H9 (cell line): Measurements from ENCODE around the gene NOS1AP. TPM values are rescaled to one million over a fixed set of nuclear protein-coding genes. Genes with fewer than 3 reads are reported as not detected.

Experiments
- DNase-seq: peaks from one replicate; pipeline ENCODE4 v3.0.0-alpha.2; 2017
- H2AFZ ChIP-seq: one replicate; pipeline ENCODE4 v1.6.1; 2013; ENCODE audit warnings: mild to moderate bottlenecking, low read length, control low read depth, moderate library complexity
- H2AK5ac ChIP-seq: 2 replicates; pipeline ENCODE4 v1.6.1; 2013; ENCODE audit warnings: low read length, control low read depth, mixed read lengths; ENCODE audit not compliant: insufficient read length
- H2BK120ac ChIP-seq: one replicate; pipeline ENCODE4 v1.6.1; 2013; ENCODE audit warnings: low read depth, mild to moderate bottlenecking, low read length, control low read depth, inconsistent platforms; ENCODE audit not compliant: poor library complexity, severe bottlenecking
- H2BK12ac ChIP-seq: 2 replicates; pipeline ENCODE4 v1.6.1; 2013; ENCODE audit warnings: low read length, control low read depth, mixed read lengths, low read depth; ENCODE audit not compliant: insufficient read length
- H2BK15ac ChIP-seq: 2 replicates; pipeline ENCODE4 v1.6.1; 2013; ENCODE audit warnings: low read depth, low read length, control low read depth
- H2BK20ac ChIP-seq: one replicate; pipeline ENCODE4 v1.6.1; 2013; ENCODE audit warnings: low read depth, mild to moderate bottlenecking, low read length, control low read depth, inconsistent platforms; ENCODE audit not compliant: poor library complexity, severe bottlenecking
- H2BK5ac ChIP-seq: 2 replicates; pipeline ENCODE4 v1.6.1; 2013; ENCODE audit warnings: low read length, control low read depth, mixed read lengths; ENCODE audit not compliant: insufficient read length
- H3K14ac ChIP-seq: 2 replicates; pipeline ENCODE4 v1.6.1; 2013; ENCODE audit warnings: low read length, control low read depth; ENCODE audit not compliant: insufficient read depth
- H3K18ac ChIP-seq: 2 replicates; pipeline ENCODE4 v1.6.1; 2013; ENCODE audit warnings: low read depth, mild to moderate bottlenecking, mixed read lengths, low read length, control low read depth; ENCODE audit not compliant: insufficient read length
- H3K23ac ChIP-seq: 2 replicates; pipeline ENCODE4 v1.6.1; 2013; ENCODE audit warnings: low read length, control low read depth, mixed read lengths, low read depth; ENCODE audit not compliant: insufficient read length
- H3K23me2 ChIP-seq: 2 replicates; pipeline ENCODE4 v1.6.1; 2013; ENCODE audit warnings: low read depth, mild to moderate bottlenecking, mixed read lengths, low read length, control low read depth; ENCODE audit not compliant: insufficient read length, poor library complexity, severe bottlenecking
- H3K27ac ChIP-seq: 2 replicates; pipeline ENCODE4 v1.5.1; 2013; ENCODE audit warnings: low read length, control low read depth, mixed read lengths, low read depth; ENCODE audit not compliant: insufficient read length
- H3K27me3 ChIP-seq: 2 replicates; pipeline ENCODE4 v1.6.1; 2013; ENCODE audit warnings: low read length, control low read depth, inconsistent platforms; ENCODE audit not compliant: insufficient read depth
- H3K4ac ChIP-seq: 2 replicates; pipeline ENCODE4 v1.6.1; 2013; ENCODE audit warnings: low read depth, mild to moderate bottlenecking, control low read depth, inconsistent platforms, low read length, moderate library complexity
- H3K4me1 ChIP-seq: 2 replicates; pipeline ENCODE4 v1.6.1; 2013; ENCODE audit warnings: low read length, control low read depth, inconsistent platforms; ENCODE audit not compliant: insufficient read depth
- H3K4me2 ChIP-seq: 2 replicates; pipeline ENCODE4 v1.6.1; 2013; ENCODE audit warnings: low read length, control low read depth, mixed read lengths; ENCODE audit not compliant: insufficient read length, insufficient read depth
- H3K56ac ChIP-seq: 2 replicates; pipeline ENCODE4 v1.6.1; 2013; ENCODE audit warnings: low read depth, mild to moderate bottlenecking, mixed read lengths, low read length, control low read depth; ENCODE audit not compliant: insufficient read length
- H3K79me1 ChIP-seq: 2 replicates; pipeline ENCODE4 v1.6.1; 2013; ENCODE audit warnings: low read depth, mild to moderate bottlenecking, moderate library complexity, low read length, control low read depth, inconsistent platforms; ENCODE audit not compliant: insufficient read depth, poor library complexity, severe bottlenecking
- H3K79me2 ChIP-seq: 2 replicates; pipeline ENCODE4 v1.6.1; 2013; ENCODE audit warnings: low read length, control low read depth, inconsistent platforms; ENCODE audit not compliant: insufficient read depth
- H3K9ac ChIP-seq: 2 replicates; pipeline ENCODE4 v1.6.1; 2013; ENCODE audit warnings: low read length, control low read depth, mixed read lengths; ENCODE audit not compliant: insufficient read length; ENCODE audit errors: extremely low read depth
- H3K9me3 ChIP-seq: one replicate; pipeline ENCODE4 v1.6.1; 2013; ENCODE audit warnings: low read depth, low read length, inconsistent platforms; ENCODE audit not compliant: control insufficient read depth
- H3T11ph ChIP-seq: one replicate; pipeline ENCODE4 v1.6.1; 2013; ENCODE audit warnings: mild to moderate bottlenecking, low read length, control low read depth, inconsistent platforms
- H4K20me1 ChIP-seq: one replicate; pipeline ENCODE4 v1.6.1; 2013; ENCODE audit not compliant: control insufficient read depth, insufficient read length, insufficient read depth
- H4K5ac ChIP-seq: 2 replicates; pipeline ENCODE4 v1.6.1; 2013; ENCODE audit warnings: low read depth, mild to moderate bottlenecking, mixed read lengths, low read length, control low read depth; ENCODE audit not compliant: insufficient read length
- H4K8ac ChIP-seq: replicated peaks from 2 replicates; pipeline ENCODE4 v1.6.1; 2013; ENCODE audit warnings: low read length, control low read depth, mixed read lengths, low read depth; ENCODE audit not compliant: insufficient read length
- H4K91ac ChIP-seq: 2 replicates; pipeline ENCODE4 v1.6.1; 2013; ENCODE audit warnings: low read depth, mild to moderate bottlenecking, moderate library complexity, mixed read lengths, low read length, control low read depth; ENCODE audit not compliant: insufficient read length
- H3K27ac Mint-ChIP-seq, 3 experiments: 2 replicates in 2 of 3; 3 replicates in 1 of 3; pipeline ENCODE4 v1.8.0; 2020 to 2021; ENCODE audit warnings: mixed read lengths in 3 of 3, mild to moderate bottlenecking in 1 of 3, moderate library complexity in 1 of 3
- H3K27me3 Mint-ChIP-seq: 2 replicates; pipeline ENCODE4 v1.8.0; 2021; ENCODE audit warnings: low read depth, mild to moderate bottlenecking, moderate library complexity, mixed read lengths
- H3K36me3 Mint-ChIP-seq, 3 experiments: 2 replicates in 2 of 3; 3 replicates in 1 of 3; pipeline ENCODE4 v1.8.0; 2020 to 2021; ENCODE audit warnings: low read depth in 3 of 3, mixed read lengths in 3 of 3; ENCODE audit not compliant: insufficient read depth in 1 of 3
- H3K4me1 Mint-ChIP-seq, 2 experiments: 2 replicates each; pipeline ENCODE4 v1.8.0; 2020; ENCODE audit warnings: mixed read lengths in 2 of 2
- H3K4me3 Mint-ChIP-seq, 2 experiments: 2 replicates in 1 of 2; 3 replicates in 1 of 2; pipeline ENCODE4 v1.8.0; 2020 to 2021; ENCODE audit warnings: mild to moderate bottlenecking in 2 of 2, mixed read lengths in 2 of 2, moderate library complexity in 1 of 2
- H3K9me3 Mint-ChIP-seq, 2 experiments: 2 replicates in 1 of 2; 3 replicates in 1 of 2; pipeline ENCODE4 v1.8.0; 2020; ENCODE audit warnings: mild to moderate bottlenecking in 2 of 2, mixed read lengths in 2 of 2, moderate library complexity in 1 of 2
- WGBS: extraction: QIAGEN DNeasy Blood & Tissue Kit; methylation state at CpG from one replicate; pipeline ENCODE4 v1.1.7; 2013; ENCODE audit warnings: missing lambda C conversion rate, low lambda C conversion rate, mixed read lengths; ENCODE audit not compliant: insufficient read length; ENCODE audit errors: extremely low coverage; 5-methylcytosine and 5-hydroxymethylcytosine counted together
- total RNA-seq: library from RNA; stranded (reverse); gene quantifications from 2 replicates; pipeline ENCODE4 v1.2.1, GENCODE V29; 2021
- TF ChIP-seq, protein P1 (sequence below): fragments of 200-600 bp; sonication (generic); conservative IDR thresholded peaks from 3 replicates; pipeline ENCODE4 v1.8.0; 2021; ENCODE audit warnings: antibody characterized with exemption, mild to moderate bottlenecking

NOS1AP gene
- total RNA-seq, 1 experiment from 2014 or later: 8.4 TPM

DNA sequence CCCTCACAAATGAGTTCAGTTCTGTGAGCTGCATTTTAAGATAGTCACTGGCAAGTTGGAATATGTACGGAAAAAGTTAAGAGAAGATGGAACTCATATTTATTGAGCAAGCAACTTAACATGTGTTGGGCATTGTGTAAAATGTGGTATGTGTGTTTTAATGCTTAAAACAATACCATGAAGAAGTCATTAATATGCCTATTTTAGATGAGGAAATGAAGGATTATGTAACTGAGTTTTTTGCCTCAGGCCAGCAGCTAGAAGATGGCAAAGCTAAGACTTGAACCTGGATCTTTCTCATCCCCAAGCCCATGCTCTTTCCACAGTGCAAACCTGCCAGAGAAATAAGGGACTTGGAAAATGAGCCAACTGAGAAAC, 258.3 kb downstream of the NOS1AP start:
- Histone ChIP-seq H3K79me1 (no peaks in the 10 kb centered on the region), H2BK20ac (no peak overlapping the region), H3K23me2 (no peaks in the 10 kb centered on the region), H4K8ac (no peak overlapping the region), H3K4me2 (no peak overlapping the region), H3K27ac (no peak overlapping the region), H2BK5ac (no peak overlapping the region), H4K20me1 (no peaks in the 10 kb centered on the region), H3K56ac (no peak overlapping the region), H2BK15ac (no peak overlapping the region), H3K27me3 (no peaks in the 10 kb centered on the region), H2BK120ac (no peak overlapping the region), H3K18ac (no peak overlapping the region), H3K9ac (no peak overlapping the region), H3K4ac (no peak overlapping the region), H3K14ac (no peak overlapping the region), H2BK12ac (no peak overlapping the region), H3K4me1 (no peaks in the 10 kb centered on the region), H3K23ac (no peak overlapping the region), H4K5ac (no peak overlapping the region), H2AFZ (no peak overlapping the region), H3K9me3 (no peaks in the 10 kb centered on the region), H2AK5ac (no peak overlapping the region), H3K79me2 (no peaks in the 10 kb centered on the region), H3T11ph (no peak overlapping the region), H4K91ac (no peak overlapping the region)
- Mint-ChIP-seq H3K9me3 (no peaks in the 10 kb centered on the region), H3K36me3 (no peaks in the 10 kb centered on the region), H3K4me3 (no peak overlapping the region), H3K27me3 (no peaks in the 10 kb centered on the region; the same call in 1 of the 2 replicates), H3K4me1 (no peaks in the 10 kb centered on the region), H3K27ac (no peak overlapping the region)
- no peak for DNase-seq
- TF ChIP-seq, protein P1, sequence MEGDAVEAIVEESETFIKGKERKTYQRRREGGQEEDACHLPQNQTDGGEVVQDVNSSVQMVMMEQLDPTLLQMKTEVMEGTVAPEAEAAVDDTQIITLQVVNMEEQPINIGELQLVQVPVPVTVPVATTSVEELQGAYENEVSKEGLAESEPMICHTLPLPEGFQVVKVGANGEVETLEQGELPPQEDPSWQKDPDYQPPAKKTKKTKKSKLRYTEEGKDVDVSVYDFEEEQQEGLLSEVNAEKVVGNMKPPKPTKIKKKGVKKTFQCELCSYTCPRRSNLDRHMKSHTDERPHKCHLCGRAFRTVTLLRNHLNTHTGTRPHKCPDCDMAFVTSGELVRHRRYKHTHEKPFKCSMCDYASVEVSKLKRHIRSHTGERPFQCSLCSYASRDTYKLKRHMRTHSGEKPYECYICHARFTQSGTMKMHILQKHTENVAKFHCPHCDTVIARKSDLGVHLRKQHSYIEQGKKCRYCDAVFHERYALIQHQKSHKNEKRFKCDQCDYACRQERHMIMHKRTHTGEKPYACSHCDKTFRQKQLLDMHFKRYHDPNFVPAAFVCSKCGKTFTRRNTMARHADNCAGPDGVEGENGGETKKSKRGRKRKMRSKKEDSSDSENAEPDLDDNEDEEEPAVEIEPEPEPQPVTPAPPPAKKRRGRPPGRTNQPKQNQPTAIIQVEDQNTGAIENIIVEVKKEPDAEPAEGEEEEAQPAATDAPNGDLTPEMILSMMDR: no peak
- WGBS: no CpG with 5 or more reads among the region's 1 CpG
